GM12891 (cell line): ENCODE data around the gene NDEL1.

Experiments
- POLR2A ChIP-seq: IDR thresholded peaks from 2 replicates; pipeline ENCODE4 v1.6.1; 2011; ENCODE audit warnings: low read depth, low read length, control low read depth
- POLR2AphosphoS5 ChIP-seq: IDR thresholded peaks from 2 replicates; pipeline ENCODE4 v1.6.1; 2011; ENCODE audit warnings: low read depth, low read length, control low read depth

GRCh38 chr17:8481089-8481488 is 45.4 kb downstream of the NDEL1 start:
- TF ChIP-seq POLR2A (no peak), POLR2AphosphoS5 (no peak)
